Stimulated activated naive CD4-positive, alpha-beta T cell (primary cell): ENCODE results near the gene XYLT2.
"Not testable (repeated sequence)": the region's sequence is repeated elsewhere in the genome, so short reads cannot be mapped to it uniquely, and the experiment has no call there.

Source experiments
- DNase-seq, 6 experiments: peaks; one replicate each; lab custom pipeline; 2025; lab: John Stamatoyannopoulos, UW

Gene XYLT2

GRCh38 chr17:50345432-50346312 is at the start of gene XYLT2:
TSS of gene XYLT2 (plus strand) at chr17:50346126. CDS start at chr17:50346141, 15 bp downstream.
- peak; percentile 85 to 96 (median 89) for DNase-seq

GRCh38 chr17:50297407-50297865 is 48.5 kb upstream of the XYLT2 start:
- peak; percentile 59 to 79 (median 69) for DNase-seq

- DNase-seq: no peak
Measured at GRCh38 chr17:50298018-50298417, 47.9 kb upstream of the XYLT2 start.

- DNase-seq: no peak
Measured at GRCh38 chr17:50299776-50300175, 46.1 kb upstream of the XYLT2 start.

- not testable (repeated sequence) for DNase-seq
Measured at GRCh38 chr17:50300824-50301223, 45.1 kb upstream of the XYLT2 start.

GRCh38 chr17:50301891-50302584 is 43.9 kb upstream of the XYLT2 start:
- DNase-seq: no peak

GRCh38 chr17:50303051-50303450 is 42.9 kb upstream of the XYLT2 start:
- DNase-seq: no peak

- DNase-seq: no peak
Measured at GRCh38 chr17:50303596-50303995, 42.3 kb upstream of the XYLT2 start.

- no peak for DNase-seq
Measured at GRCh38 chr17:50304781-50305404, 41.0 kb upstream of the XYLT2 start.

GRCh38 chr17:50307654-50308053 is 38.3 kb upstream of the XYLT2 start:
- DNase-seq: no peak

- DNase-seq: no peak
Measured at GRCh38 chr17:50308666-50309065, 37.3 kb upstream of the XYLT2 start.

- no peak for DNase-seq
Measured at GRCh38 chr17:50310455-50311111, 35.3 kb upstream of the XYLT2 start.

- no peak for DNase-seq
Measured at GRCh38 chr17:50311112-50311460, 34.8 kb upstream of the XYLT2 start.

GRCh38 chr17:50311483-50311882 is 34.4 kb upstream of the XYLT2 start:
- no peak for DNase-seq

GRCh38 chr17:50312308-50312707 is 33.6 kb upstream of the XYLT2 start:
- DNase-seq: no peak

GRCh38 chr17:50314456-50315011 is 31.4 kb upstream of the XYLT2 start:
- no peak for DNase-seq

- no peak for DNase-seq
Measured at GRCh38 chr17:50316016-50316587, 29.8 kb upstream of the XYLT2 start.

GRCh38 chr17:50316660-50317059 is 29.3 kb upstream of the XYLT2 start:
- DNase-seq: not testable (repeated sequence)

GRCh38 chr17:50317121-50317520 is 28.8 kb upstream of the XYLT2 start:
- no peak for DNase-seq

GRCh38 chr17:50318501-50319285 is 27.2 kb upstream of the XYLT2 start:
- DNase-seq: no peak
